ENCODE data around the gene ZNF277.

GRCh38 chr7:112182749-112183148 lies 23.7 kb upstream of the ZNF277 start:
- TF ChIP-seq CTCF (IDR thresholded peaks at IDR 0.05) = no peak
- no peak for TF ChIP-seq POLR2A (IDR thresholded peaks at IDR 0.05)
